ENCODE measurements around the gene DKK3. TPM values are rescaled to one million over a fixed set of nuclear protein-coding genes. Genes with fewer than 3 reads are reported as not detected.

DKK3 gene
- polyA plus RNA-seq, 3 donors: 4.5 to 20.2 (median 7.8) TPM

DNA sequence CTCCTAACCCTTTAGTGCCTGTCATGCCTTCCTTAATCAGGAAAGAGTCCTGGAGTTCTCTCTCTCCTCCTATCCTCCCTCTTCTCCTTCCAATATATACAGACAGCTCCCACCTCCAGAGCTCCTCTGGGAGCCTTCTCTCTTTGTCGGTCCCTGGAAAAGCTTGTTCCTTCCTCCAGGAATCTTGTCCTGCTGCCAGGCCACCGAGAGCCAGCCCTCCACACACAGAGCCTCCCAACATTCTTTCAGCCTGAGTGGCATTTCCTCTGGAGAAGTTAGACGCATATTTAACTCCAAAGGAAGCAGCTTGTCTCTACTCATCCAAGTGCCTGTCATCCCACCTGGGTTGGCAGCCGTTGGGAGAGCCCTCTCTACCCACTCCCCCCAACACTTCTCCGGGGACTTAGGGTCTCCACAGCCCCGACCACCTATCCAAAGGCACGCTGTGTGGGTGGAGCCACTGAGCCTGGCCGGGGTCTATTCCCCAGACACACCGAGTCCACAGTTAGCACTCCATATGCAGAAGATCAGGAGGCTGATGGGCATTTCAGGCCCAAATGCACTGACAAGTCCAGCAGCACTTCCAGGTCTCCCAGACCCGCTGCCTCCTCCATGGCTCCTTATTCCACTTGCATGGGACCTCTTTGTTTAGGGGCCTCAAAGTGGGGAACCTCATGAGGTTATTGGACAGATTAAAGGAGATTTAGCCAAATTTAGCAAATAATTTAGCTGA is 31.1 kb downstream of the DKK3 start:
- H3K27ac ChIP-seq (ENCODE audit: low read depth, low read length): no peak overlapping the region
- 32 to 58% (median 38%) methylated on average over 10 of the region's 10 CpGs for WGBS, 3 donors

DNA sequence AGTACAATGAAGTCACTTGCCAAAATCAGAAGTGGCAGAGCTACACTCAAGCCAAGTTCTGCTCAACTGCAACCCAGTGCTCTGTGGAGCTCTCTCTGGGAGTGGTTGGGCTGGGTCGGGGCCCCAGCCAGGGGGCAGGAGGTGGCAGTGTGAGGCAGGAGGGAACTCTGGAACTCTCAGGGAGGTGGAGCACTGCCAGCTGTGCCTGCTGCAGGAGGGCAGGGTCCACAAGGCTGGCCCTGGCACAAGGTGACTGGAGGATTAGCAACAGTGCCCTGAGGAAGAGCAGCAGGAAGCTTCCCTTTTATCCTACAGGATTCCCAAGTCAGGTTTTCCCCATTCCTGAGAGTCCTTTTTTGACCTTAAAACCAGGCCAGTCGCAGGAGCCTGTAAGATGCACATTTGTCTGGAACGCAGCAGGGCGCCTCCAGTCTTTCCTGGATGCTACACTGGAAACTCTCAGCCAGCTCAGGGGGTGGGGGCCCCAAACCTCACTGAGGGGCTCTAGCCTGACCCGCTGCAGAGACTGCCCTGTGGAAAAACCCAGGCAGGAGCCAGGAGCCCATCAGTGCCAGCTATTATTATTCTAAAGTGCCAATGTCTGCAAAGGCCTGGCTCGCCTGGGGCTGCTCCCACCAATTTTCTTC is 31.8 kb downstream of the DKK3 start:
- no peak overlapping the region for H3K27ac ChIP-seq (ENCODE audit: low read depth, low read length)
- 52 to 75% (median 61%) methylated on average over 6 of the region's 6 CpGs for WGBS, 3 donors

DNA sequence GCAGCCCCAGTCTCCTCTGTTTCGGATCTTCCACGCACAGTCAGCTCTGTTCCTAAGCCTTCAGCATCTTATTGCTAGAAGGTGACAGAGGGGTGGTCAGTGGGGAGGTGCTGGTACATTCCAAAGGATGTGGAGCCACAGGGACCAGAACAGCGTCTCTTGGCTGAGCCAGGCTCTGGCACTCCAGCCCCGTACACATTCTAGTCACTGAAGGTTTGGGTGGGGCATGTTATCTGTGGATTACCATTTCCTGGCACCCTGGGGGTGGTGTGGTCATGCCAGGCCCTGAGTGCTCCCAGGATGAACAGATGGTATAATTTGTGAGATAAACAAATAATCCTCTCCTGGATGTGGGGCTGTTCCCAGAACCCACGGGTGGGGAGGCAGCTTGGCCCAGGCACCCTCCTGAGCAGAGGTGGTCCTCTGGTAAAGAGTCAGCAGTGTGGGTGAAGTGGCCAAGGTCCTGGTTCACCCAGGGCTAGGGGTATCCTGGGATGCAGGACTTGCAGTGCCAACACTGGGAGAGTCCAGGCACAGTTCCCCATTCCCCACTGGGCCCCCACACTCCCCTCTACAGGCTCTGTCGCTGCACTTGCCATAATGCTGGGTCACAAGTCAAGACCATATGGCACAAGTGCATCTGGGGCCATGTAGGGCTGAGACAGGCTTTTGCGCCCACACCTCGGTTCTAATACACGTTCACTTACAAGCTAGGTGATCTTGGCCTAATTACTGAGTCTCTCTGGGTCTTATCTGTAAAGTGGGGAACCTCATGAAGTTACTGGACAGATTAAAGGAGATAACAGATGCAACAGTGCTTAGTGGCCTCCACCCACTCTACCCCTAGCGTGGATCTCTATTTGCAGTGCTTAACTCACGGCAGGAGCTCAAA is 33.0 kb downstream of the DKK3 start:
- 80 to 88% (median 82%) methylated on average over 11 of the region's 11 CpGs for WGBS, 3 donors
- H3K27ac ChIP-seq (ENCODE audit: low read depth, low read length): no peak overlapping the region

DNA sequence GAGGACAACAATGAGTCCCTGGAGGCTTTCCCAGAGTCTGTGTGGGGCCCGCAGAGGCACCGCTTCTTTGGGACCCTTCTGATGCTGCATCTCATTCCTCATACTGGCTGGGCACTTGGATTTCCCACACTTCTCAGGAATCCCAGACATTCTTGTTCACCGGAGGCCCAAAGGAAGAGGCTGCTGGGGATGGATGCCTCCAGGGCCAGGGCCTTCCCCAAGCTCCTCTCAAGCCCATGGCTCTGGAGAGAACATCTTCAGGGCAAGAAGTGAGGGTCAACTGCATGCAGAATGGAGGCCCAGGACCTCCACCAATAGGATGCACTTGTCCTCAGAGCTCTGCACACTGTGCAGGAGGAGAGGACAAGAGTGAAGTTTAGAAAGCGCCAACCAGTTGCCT is 34.6 kb downstream of the DKK3 start:
- WGBS, 3 donors: 61 to 76% (median 76%) methylated on average over 4 of the region's 4 CpGs
- no peak overlapping the region for H3K27ac ChIP-seq (ENCODE audit: low read depth, low read length)

DNA sequence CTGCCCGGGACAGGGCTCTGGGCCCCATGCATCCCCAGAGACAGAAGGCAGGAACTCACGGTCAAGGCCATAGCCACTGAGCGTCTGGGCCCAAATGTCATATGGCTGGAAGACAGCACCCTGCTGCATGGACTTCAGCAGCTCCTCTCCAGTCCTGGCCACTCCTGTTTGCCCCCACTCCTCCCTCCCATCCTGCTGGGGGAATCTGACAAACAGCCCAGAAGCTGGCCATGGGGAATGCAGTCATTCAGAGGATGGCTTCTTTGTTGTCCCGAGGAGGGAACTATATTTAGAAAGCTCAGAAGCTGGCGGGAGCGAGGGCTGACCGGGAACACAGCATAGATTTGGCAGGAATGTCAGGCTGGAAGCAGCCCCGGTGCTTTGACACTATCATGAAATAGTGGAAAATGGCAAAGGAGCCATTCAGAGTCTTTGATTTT is 35.0 kb downstream of the DKK3 start:
- WGBS, 3 donors: 31 to 42% (median 36%) methylated on average over 8 of the region's 8 CpGs
- H3K27ac ChIP-seq (ENCODE audit: low read depth, low read length): no peak overlapping the region

DNA sequence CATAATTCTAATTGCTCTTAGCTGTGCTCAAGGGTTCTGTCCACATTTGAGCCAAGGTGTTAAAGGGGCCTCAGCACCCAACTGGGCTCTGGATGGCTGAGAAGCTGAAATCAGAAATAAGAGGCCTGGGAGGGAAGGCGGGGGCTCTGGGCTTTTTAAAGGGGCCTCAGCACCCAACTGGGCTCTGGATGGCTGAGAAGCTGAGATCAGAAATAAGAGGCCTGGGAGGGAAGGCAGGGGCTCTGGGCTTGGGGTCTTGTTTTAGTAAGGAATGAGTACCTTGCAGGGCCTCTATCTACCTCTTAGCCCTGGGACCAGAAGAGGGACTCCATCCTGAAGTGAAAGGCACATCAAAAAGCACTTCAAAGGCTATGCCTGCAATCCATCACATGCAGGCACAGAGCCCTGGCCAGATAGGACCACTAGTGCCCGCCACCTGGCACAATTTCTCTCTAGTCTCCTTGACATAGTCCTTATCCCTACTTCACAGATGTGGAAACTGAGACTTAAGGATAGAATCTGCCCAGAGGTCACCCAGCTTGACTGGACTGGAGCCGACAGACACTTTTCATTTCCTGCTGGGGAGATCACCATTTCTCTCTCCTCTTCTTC is 35.6 kb downstream of the DKK3 start:
- WGBS, 3 donors: 63 to 94% (median 65%) methylated on average over 3 of the region's 3 CpGs
- H3K27ac ChIP-seq (ENCODE audit: low read depth, low read length): no peak overlapping the region

DNA sequence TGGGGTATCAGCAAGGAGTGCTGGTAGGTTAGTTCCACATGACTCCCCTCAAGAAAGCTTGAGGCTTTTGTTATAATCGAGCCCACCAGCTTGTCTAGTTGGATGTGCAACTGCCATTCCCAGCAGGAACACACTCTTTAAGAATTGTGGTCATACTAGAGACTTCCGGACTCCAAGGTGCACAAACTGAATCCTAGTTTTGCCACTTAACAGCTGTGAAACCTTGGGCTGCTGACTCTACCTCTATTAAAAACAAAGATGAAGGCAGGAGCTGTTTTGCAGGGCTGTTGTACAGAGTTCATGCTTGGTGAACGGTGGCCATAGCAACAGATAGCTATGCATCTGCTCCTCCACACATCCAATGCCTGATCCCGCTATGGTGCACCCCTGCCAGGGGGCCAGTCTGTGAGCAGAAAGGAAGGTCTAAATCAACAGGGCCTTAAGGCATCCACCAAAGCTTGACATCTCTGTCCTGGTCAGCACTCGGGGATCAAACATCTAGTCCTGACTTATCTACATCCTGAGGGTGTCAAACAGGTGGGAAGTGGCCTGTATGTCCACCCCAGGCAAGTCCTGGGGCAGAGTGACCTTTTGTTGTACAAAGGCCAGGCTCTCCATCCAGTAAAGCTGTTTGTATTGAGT is 36.4 kb downstream of the DKK3 start:
- no peak overlapping the region for H3K27ac ChIP-seq (ENCODE audit: low read depth, low read length)
- 79 to 94% (median 91%) methylated on average over 5 of the region's 5 CpGs for whole genome bisulfite sequencing, 3 donors

DNA sequence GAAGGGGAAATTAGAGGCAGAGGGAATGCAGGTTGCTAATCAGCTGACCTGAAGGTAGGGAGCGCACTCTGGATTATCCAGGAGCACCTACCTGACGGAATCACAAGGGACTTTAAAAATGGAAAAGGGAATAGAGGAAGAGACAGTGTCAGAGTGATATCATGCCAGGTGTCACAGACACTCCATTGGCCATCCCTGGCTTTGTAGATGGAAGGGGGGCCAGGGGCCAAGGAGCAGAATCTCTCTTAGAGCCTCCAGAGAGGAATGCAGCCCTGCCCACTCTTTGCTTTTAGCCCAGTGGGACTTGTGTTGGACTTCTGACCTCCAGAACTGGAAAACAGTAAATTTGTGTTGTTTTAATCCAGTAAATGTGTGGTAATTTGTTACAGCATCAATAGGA is 37.9 kb downstream of the DKK3 start:
- WGBS, 3 donors: 79 to 99% (median 98%) methylated on average over 2 of the region's 2 CpGs

DNA sequence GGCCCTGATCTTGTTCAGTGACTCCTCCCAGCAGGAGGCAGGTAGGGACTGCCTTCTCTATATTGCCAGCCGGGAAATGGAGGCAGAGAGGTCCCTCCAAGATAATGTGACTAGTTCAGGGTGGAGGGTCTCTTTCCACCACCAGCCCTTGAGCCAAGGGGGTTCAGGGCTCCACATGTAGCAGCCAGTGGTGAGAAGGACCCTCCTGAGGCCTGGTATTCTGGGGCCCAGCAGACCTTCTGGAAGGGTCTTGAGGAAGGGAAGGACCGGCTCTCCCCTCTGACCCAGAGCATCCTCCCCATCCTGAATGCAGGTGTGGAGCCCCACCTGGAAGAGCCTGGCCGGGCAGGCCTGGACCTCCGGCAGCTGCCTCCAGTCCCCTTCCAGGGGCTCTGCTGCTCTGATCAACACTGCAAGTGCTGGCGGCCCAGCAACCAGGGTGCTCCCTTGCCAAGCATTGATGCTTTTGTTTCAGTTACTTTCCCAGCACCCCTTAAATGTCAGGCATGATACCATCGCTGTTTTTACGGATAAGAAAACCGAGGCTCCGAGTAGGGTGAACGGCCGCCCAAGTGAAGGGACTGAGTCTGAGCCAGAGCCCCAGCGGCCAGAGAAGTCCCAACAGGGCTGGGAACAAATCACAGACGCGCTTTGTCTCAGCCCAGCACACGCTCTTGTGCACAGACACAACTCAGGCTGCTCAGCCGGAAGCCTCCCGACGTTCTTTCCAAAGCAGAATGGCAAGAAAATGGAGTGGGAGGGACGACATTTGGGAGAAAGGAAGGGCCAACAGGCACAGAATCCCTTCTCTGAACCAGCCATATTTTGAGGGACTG is 38.8 kb downstream of the DKK3 start:
- no peak overlapping the region for H3K27ac ChIP-seq (ENCODE audit: low read depth, low read length)
- 87 to 89% (median 88%) methylated on average over 19 of the region's 19 CpGs for WGBS, 3 donors

More for the DNA sequence above, 37.9 kb downstream of the DKK3 start:
- no peak overlapping the region for H3K27ac ChIP-seq (ENCODE audit: low read depth, low read length)

DNA sequence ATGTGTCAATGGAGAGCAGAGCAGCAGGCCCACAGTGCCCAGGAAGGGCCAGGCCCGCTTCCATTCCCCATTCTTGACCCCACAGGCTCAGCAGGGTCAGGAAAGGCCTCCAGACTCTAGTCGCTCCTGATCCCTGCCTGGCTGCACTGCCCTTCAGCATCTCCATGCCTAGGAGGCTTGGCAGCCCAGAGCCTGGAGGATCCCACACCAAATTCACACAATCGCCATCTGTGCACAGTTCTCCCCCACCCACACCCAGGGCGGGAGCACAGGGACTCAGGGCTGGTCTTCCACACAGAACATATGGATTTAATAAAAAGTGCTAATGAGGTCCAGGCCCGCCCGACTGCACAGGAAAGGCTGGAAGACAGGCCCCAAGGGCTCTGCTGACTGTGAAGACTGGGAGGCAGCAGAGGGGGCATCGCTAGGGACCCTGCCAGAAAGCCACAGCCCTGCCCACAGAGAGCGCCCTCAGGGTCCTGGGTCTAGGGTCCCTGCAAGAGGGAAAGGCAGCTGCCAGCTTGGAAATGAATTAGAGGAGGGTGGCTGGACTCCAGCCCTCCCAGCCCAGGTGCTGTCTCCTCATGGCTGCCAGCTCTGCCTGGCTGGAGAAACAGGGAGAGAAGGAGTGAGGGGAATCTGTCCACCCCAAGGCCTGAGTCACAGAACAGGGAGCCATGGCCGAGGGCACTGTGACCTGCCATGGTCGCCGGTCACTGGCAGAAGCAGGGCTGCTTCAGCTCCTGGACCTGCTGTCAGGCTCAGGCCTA is 39.7 kb downstream of the DKK3 start:
- 73 to 85% (median 80%) methylated on average over 11 of the region's 11 CpGs for WGBS, 3 donors
- H3K27ac ChIP-seq (ENCODE audit: low read depth, low read length): no peak overlapping the region

DNA sequence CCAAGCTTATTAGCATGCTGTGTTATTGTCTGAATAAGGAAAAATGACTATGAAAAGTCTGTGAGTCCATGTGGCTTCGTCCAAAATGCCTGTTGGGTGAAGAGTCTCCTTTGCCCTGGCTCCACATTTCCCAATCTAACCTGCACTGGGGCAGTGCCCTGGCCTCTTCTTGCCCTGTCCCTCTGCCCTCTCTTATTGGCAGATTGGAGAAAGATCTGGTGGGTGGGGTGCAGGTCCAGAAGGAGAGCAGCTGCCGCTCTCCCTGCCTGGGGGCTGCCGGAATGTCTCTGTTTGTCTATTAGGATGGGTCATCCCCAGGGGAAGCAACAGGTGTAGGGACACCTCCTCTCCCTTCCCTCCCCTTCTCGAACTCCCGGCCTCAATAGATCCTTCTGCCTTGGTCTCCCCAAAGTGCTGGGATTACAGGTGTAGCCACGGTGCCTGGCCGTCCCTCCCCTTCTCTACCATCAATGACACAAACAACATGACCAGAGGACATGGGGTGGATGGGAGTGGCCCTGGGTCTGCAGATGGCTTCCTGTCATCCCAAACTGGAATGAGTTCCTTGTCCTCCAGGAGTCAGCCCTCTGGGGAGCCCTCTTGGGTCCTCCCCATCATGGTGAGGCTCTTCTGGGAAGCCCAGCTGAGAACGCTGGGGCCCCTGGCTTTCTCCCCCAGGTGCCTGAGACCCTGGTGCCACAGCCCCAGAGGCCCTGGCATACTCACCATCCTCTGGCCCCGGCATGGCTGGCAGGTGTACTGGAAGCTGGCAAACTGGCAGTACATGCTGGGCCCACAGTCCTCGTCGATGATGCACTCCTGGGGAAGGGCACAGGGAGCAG is 40.5 kb downstream of the DKK3 start:
- 92 to 93% (median 93%) methylated on average over 11 of the region's 11 CpGs for WGBS, 3 donors
- no peak overlapping the region for H3K27ac ChIP-seq (ENCODE audit: low read depth, low read length)

DNA sequence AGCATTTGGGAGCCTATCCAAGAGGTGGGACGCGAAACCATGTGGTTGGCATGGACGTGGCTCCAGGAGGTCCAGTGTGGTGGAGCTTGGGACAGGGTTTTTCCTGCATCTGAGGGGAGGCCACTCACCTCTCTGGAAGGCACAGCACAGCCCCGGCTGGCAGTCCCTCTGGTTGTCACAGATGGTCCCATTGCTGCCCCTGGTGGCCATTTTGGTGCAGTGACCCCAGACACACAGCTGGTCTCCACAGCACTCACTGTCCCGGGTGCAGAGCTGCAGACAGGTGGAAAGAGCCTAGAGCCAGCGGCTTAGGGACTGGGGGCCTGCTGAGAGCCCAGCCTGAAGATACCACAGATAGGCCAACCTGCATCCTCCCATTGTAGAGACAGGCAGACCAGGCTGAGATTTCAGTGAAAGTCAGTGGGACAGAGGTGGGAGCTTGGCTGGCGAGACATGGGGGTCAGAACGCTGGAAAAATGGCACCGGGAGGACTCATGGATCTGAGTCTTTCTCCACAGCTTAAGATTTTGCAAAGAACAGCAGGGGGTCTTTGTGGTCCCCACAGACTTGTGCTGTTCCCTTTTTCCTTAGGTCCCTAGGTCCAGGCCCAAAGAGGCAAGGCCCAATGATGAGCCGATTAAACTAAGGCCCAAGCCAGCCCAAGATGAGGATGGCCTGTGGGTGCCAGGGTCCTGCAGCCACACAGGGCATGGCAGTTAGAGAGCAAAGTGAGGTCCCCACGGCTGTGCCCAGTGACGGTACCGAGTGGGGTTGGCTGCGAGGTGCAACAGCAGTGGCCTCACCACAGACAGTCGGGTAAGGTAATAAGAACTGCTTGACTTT is 41.4 kb downstream of the DKK3 start:
- no peak overlapping the region for H3K27ac ChIP-seq (ENCODE audit: low read depth, low read length)
- 69 to 73% (median 69%) methylated on average over 15 of the region's 15 CpGs for WGBS, 3 donors

DNA sequence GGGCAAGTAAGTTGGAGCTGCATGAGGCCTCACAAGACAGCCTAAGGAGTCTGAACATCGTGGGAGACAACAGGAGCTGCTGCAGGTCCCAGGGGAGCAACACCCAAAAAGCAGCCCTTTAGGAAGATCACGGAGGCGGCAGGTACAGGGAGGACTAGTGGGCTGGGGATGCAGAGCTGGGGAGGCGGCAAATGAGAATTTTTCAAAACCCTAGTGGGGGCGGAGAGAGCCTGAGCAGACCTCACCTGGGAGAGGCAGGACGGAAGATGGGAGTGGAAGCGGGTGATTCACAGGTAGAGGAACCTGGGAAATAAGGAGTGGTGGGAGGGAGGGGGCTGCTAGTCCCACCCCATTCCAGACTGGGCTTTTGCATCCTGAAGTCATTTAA is 42.1 kb downstream of the DKK3 start:
- H3K27ac ChIP-seq (ENCODE audit: low read depth, low read length): no peak overlapping the region
- 93 to 95% (median 93%) methylated on average over 7 of the region's 7 CpGs for WGBS, 3 donors

DNA sequence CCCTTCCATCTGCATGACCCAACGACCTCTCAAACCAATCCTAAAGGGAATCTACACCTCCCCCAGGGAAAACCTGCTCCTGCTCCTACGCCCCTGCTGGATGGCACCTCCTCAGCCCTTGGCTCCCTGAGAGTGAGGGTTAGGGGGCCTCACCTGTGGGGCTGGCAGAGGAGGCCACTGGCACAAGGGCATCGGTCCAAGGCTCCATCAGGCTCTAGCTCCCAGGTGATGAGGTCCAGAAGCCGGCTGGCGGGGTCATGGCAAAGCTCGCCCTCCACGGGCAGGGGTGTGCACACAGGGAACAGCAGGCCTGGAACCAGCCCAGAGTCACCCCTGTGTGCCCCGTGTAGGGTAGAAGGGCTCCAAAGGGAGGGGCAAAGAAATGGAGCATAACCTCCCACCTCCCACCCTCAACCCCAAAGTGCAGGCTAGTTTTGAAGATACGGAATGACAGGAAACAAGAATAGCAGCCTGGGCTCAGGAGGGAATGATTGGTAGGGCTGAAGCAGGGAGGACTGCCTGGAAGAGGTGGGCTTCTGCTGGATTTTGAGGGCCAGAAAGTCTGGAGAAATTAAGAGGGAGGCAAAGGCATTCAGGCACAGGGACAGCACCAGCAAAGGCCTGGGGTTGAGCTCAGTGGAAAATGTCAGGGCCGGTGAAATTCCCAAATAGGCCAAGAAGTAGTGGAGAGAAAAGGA is 42.6 kb downstream of the DKK3 start:
- H3K27ac ChIP-seq (ENCODE audit: low read depth, low read length): no peak overlapping the region
- 91 to 93% (median 92%) methylated on average over 10 of the region's 10 CpGs for WGBS, 3 donors

DNA sequence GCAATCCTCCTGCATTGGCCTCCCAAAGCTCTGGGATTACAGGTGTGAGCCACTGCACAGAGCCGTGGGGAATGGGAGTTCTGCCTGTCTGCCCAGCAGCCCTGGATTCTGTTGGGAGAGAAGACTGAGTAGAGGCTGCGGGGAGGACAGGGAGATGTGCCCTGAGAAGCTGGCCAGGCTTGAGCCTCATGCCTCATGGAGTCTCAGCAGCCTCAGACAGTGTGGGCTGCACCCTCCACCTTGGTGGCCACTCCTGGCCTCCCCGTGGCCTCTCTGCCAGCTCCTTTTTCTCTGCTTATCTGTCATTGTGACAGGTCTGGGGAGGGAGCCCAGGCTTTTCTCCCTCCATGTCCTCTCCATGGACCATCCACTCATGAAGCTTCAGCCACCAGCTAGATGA is 43.2 kb downstream of the DKK3 start:
- WGBS, 3 donors: 58 to 87% (median 86%) methylated on average over 3 of the region's 3 CpGs

More for the DNA sequence above, 43.2 kb downstream of the DKK3 start:
- no peak overlapping the region for H3K27ac ChIP-seq (ENCODE audit: low read depth, low read length)

Data from adipose tissue (tissue), 3 donors.